ENCODE results near the gene KRT25.
A peak's percentile ranks its signal among the peaks of the same experiment; 100 is the strongest.
"Not testable (repeated sequence)": the region's sequence is repeated elsewhere in the genome, so short reads cannot be mapped to it uniquely, and the experiment has no call there.

The KRT25 gene

DNA sequence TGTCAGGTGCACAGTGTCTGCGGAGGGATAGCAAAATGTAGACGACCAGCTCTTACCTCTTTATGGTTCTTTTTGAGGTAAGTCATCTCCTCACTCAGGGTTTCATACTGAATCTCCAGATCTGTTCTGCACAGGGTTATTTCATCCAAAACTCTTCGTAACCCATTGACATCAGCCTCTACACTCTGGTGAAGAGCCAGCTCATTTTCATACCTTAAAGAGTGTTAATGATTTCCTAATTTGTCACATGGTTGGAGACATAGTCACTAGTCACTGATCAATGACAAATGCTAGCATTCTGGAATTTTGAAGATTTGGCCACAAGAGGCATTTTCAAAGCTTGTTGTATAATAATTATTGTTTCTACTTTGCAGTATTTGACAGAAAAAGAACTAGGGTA lies 1.3 kb downstream of the KRT25 start:
- no peak for DNase-seq (ENCODE audit: low read depth)

GRCh38 chr17:40751065-40751464 lies 4.1 kb downstream of the KRT25 start:
- no peak for DNase-seq (ENCODE audit: low read depth)

- no peak for DNase-seq (ENCODE audit: low read depth)
Observed at GRCh38 chr17:40750391-40750790, 4.7 kb downstream of the KRT25 start.

DNA sequence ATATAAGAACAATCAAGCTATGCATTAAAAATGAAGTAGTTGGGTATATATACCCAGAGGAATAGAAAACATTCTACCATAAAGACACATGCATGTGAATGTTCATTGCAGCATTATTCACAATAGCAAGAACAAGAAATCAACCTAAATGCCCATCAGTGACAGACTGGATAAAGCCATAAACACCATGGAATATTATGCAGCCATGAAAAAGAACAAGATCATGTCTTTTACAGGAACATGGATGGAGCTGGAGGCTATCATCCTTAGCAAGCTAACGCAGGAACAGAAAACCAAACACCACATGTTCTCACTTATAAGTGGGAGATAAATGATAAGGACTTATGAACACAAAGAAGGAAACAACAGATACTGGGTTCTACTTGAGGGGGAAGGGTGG lies 6.5 kb downstream of the KRT25 start:
- not testable (repeated sequence) for DNase-seq (ENCODE audit: low read depth)

GRCh38 chr17:40738553-40738952 lies 16.6 kb downstream of the KRT25 start:
- no peak for DNase-seq (ENCODE audit: low read depth)

DNA sequence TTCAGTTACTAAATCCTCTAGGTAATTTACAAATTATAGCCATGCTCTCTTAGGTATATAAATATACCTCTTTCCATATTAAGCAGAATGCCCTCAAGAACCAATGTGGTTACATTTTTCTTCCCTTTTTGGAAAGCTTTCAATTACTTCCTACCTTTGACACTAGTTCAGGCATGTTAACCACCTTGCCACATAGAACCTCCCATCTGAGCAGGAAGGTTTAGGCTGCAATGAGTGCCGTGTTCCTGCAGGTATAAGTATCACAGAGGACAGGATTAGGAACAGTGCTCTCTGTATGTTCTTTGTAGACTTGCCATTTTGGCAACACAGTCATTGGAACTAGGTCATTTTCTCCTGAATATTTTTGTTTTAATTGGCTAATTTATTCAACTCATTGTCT lies 20.1 kb downstream of the KRT25 start:
- DNase-seq (ENCODE audit: low read depth): no peak

- DNase-seq (ENCODE audit: low read depth): no peak
Observed at GRCh38 chr17:40734018-40734417, 21.1 kb downstream of the KRT25 start.

DNA sequence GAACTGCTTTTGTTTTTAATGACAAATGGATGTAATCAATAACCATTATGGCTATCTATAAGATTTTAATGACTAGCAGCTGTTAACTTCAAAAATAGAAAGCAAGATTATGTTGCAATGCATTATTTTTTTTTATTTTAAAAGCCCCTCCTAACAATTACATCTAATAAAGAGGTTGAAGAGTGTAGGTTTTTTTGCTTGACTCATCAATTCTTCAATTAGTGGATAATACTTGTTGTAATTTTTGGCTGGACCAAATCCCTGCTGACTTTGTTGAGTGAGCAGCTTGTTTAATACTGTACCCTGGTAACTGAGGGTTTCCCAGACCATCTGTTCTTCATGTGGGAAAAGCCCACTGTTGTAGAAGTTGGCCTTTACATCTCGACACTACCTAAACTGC lies 24.2 kb downstream of the KRT25 start:
- DNase-seq (ENCODE audit: low read depth): no peak

DNA sequence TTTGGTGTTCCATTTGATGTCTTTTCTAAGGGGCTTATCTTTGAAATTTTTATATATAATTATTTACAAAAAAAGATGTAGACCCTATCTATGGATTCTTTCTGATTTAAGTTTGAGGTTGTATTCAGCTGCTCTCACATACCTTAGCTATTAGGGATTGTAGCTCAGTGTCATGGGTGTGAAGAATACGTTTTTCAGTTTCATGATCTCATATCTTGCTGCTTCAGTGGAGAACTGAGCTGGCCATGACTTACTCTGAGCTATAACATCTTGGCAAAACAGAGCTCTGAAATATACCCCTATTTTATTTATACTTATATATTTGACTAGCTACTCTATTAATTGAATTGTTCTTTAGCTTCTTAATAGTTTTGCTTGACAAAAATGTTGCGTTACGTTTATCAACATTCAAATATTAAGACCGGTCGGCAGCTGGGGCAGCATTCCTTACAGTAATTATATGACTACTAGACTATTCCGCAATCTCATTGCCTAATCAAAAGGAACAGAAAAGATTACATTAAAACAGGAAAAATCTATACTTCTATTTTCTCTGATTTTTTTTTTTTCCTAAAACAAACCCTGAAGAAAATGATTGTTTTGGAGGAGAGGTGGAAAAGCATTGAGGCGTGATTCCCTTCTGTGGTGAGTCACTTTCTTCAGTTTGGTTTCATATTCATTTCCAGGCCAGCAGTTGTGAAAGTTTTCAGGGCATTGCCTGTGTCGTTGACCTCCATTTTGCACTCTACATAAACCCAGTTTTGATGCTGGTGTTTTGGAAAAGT lies 27.5 kb downstream of the KRT25 start:
- DNase-seq (ENCODE audit: low read depth): peak; percentile 50

DNA sequence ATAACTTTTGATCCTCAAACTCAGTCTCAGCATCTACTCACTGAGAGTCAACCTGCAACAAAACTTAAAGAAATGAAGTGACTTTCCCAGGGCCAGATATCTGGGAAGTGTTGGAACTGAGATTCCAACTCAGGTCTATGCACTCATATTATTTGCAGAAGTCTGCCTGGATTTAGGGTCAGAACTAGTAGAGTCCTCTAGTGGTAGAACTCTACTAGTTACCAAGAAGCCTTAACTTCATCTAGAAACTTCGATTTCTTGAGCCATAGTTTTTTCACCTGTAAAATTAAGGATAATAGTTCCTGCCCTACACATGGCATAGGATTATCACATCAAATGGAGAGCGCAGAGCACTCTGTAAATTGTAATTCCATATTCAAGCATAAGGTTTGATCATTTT lies 28.2 kb downstream of the KRT25 start:
- no peak for DNase-seq (ENCODE audit: low read depth)

DNA sequence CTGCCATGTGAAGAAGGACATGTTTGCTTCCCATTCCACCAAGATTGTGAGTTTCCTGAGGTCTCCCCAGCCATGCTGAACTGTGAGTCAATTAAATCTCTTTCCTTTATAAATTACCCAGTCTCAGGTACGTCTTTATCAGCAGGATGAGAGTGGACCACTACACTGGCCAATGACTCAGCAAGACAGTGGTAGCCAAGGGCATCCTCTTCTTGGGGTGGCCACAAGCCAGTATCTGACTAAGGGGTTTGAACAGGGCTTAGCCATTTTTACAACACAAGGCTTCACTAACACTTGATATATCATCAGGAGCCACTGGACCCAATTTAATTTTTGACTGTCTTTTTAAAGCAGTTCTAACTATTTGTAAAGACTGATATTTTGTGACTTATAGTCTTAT lies 30.5 kb downstream of the KRT25 start:
- DNase-seq (ENCODE audit: low read depth): no peak

GRCh38 chr17:40722241-40722640 lies 32.9 kb downstream of the KRT25 start:
- no peak for DNase-seq (ENCODE audit: low read depth)

DNA sequence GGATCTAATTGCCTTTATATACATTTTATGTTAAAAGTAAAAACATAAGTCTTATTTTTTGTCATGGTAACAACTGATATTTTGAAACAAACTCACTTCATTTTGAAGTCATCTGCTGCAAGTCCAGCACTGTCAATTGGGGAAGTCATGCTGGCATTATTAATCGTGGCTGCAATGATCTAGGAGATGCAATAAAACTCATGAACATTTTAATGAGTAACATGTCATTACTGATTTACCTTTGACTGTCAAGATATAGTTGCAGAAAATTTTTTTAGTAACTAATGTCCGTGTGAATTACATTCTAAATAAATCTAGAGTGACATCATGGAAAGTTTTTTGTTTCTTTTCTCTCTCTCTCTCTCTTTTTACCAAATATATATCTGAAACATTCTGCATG lies 34.2 kb downstream of the KRT25 start:
- no peak for DNase-seq (ENCODE audit: low read depth)

DNA sequence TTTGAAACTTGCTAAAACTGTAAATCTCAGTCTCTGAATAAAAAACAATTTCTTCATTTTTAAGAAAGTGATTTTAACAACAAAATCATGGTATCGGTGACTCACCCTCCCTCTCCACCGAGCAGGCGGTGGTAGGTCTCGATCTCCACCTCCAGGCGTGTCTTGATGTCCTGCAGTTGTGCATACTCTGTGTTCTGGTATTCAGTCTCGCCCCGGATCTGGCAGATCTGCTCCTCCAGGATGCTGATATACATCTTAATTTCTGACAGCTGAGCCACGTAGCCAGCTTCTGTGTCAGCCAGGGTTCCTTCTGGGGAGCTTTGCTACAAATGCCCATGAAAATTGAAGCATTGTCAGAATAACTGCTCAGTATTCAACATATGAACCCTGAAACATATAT lies 36.2 kb downstream of the KRT25 start:
- DNase-seq (ENCODE audit: low read depth): no peak

DNA sequence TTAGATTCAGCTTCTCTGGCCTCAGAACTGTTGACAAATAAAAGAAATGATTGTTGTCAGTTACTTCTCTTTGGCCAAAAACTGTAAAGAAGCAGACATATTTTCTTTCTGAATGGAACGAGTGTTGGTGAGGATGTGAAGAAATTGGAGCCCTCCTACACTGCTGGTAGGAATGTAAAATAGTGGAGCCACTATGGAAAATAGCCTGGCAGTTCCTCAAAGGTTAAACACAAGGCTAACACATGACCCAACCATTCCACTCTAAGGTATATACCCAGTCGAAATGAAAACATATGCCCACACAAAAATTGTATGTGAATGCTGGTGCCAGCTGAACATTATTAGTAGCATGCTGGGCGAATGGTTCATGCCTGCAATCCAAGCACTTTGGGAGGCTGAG lies 37.4 kb downstream of the KRT25 start:
- DNase-seq (ENCODE audit: low read depth): no peak

DNA sequence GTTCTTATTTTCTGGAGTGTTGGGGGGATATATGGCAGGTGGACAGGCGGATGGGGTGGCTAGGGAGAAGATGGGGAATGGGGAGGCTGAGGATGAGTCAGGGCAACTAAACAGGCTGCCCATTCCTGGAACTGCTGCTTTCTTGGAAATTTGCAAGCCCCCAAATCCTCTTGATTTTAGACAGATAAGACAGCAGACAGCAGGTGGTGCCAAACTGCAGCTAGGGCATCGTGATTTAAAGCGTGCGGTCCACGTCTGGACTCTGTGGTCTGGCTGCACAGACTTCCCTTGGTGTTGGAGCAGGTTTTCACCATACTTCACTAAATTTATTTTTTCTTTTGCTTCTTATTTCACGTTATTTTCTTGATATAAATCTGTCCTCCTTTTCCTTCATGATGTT lies 40.7 kb downstream of the KRT25 start:
- DNase-seq (ENCODE audit: low read depth): no peak

GRCh38 chr17:40707745-40708144 lies 47.4 kb downstream of the KRT25 start:
- DNase-seq (ENCODE audit: low read depth): no peak

DNA sequence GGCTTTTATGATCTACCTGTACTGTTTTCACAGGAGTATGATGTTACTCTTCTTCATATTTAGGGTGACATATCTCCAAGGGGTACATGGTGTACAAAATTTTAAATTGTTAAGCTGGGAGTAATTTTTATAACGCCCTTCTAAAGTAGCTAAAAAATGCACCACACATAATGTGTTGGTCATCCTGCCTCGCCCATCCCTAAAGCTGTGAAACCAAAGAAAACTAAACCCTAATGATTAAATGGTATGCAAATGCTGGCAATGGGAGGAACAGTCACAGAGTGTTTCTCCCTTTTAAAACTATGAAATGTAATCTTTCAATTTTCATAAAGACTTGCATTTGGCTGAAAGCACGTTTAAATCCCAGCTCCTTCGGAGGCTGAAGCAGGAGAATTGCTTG lies 49.5 kb downstream of the KRT25 start:
- DNase-seq (ENCODE audit: low read depth): no peak

DNA sequence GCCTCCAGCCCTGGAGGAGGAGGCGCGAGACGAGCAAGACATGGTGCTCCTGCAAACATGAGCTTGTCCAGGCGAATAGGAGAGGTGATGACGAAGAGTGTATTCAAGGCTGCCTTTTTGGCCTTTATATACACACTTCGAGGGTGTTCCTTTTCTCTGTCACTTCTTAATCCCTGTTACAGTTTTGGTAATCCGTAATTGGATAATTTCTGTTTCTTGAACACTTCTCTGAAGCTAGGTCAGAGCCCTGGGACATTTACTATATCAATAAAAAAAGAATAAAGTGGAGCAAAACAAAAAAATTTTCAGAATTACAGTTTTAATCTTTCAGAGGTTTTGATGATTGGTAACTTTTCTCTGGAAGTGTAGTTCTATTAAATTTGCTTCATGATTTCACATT lies 51.5 kb downstream of the KRT25 start, which contains the start of gene KRT24:
TSS of gene KRT24 (minus strand) at position 101 of the 400 bp plus-strand sequence. CDS start at position 42, 59 bp downstream.
- no peak for DNase-seq (ENCODE audit: low read depth)

GRCh38 chr17:40702271-40702670 lies 52.9 kb downstream of the KRT25 start:
- DNase-seq (ENCODE audit: low read depth): no peak

- DNase-seq (ENCODE audit: low read depth): no peak
Observed at GRCh38 chr17:40699853-40700252, 55.3 kb downstream of the KRT25 start.

GRCh38 chr17:40699371-40699770 lies 55.8 kb downstream of the KRT25 start:
- DNase-seq (ENCODE audit: low read depth): no peak
